GM12892 (cell line): ENCODE results near the gene SLC35B1.
"Not testable (repeated sequence)": the region's sequence is repeated elsewhere in the genome, so short reads cannot be mapped to it uniquely, and the experiment has no call there.

Experiments used
- DNase-seq: peaks from one replicate; pipeline ENCODE4 v3.0.0; 2011; ENCODE audit not compliant: insufficient read length
- FAIRE-seq: peaks from 2 replicates; lab custom pipeline; 2011; peaks lifted over from hg19 to GRCh38; lab: Jason Lieb, UNC
- POLR2A ChIP-seq: IDR thresholded peaks from 2 replicates; pipeline ENCODE4 v1.6.1; 2011; ENCODE audit warnings: low read depth, low read length, control low read depth
- POLR2AphosphoS5 ChIP-seq: IDR thresholded peaks from 2 replicates; pipeline ENCODE4 v1.6.1; 2011; ENCODE audit warnings: low read depth, low read length, control low read depth
- TAF1 ChIP-seq: IDR thresholded peaks from 2 replicates; pipeline ENCODE4 v1.6.1; 2011; ENCODE audit warnings: low read depth, mild to moderate bottlenecking, control low read depth, low read length, borderline replicate concordance

Gene SLC35B1

GRCh38 chr17:49730078-49730784 is 22.5 kb upstream of the SLC35B1 start:
- TF ChIP-seq POLR2AphosphoS5 = no peak
- TF ChIP-seq POLR2A = no peak
- TF ChIP-seq TAF1 = no peak
- DNase-seq (no peak), FAIRE-seq (no peak)

- TF ChIP-seq POLR2A (no peak), TAF1 (no peak)
- no peak for DNase-seq
- FAIRE-seq = no peak
Observed at GRCh38 chr17:49729069-49729468, 21.3 kb upstream of the SLC35B1 start.

GRCh38 chr17:49728425-49728824 is 20.7 kb upstream of the SLC35B1 start:
- FAIRE-seq = no peak
- TF ChIP-seq POLR2A = no peak

GRCh38 chr17:49727380-49727779 is 19.6 kb upstream of the SLC35B1 start:
- FAIRE-seq = no peak
- no peak for TF ChIP-seq POLR2AphosphoS5
- TF ChIP-seq POLR2A = no peak
- no peak for TF ChIP-seq TAF1
- no peak for DNase-seq

More at GRCh38 chr17:49728425-49728824, 20.7 kb upstream of the SLC35B1 start:
- no peak for DNase-seq

- DNase-seq (no peak), FAIRE-seq (no peak)
- TF ChIP-seq POLR2A (no peak), TAF1 (no peak), POLR2AphosphoS5 (no peak)
Observed at GRCh38 chr17:49725452-49726130, 17.8 kb upstream of the SLC35B1 start.

GRCh38 chr17:49724552-49724951 is 16.8 kb upstream of the SLC35B1 start:
- not testable (repeated sequence) for FAIRE-seq, DNase-seq

- no peak for FAIRE-seq
- no peak for DNase-seq
- TF ChIP-seq POLR2A (no peak), POLR2AphosphoS5 (no peak), TAF1 (no peak)
Observed at GRCh38 chr17:49723423-49723822, 15.7 kb upstream of the SLC35B1 start.

GRCh38 chr17:49722066-49722465 is 14.3 kb upstream of the SLC35B1 start:
- no peak for FAIRE-seq
- DNase-seq = no peak
- TF ChIP-seq POLR2AphosphoS5 (no peak), POLR2A (no peak), TAF1 (no peak)

GRCh38 chr17:49717371-49717861 is 9.7 kb upstream of the SLC35B1 start:
- FAIRE-seq (no peak), DNase-seq (no peak)
- TF ChIP-seq POLR2A = no peak
- TF ChIP-seq TAF1 = no peak
- TF ChIP-seq POLR2AphosphoS5 = no peak

GRCh38 chr17:49716668-49717364 is 9.1 kb upstream of the SLC35B1 start:
- DNase-seq (no peak), FAIRE-seq (no peak)
- TF ChIP-seq POLR2AphosphoS5 (no peak), POLR2A (no peak), TAF1 (no peak)

- FAIRE-seq = no peak
- TF ChIP-seq POLR2A (no peak), TAF1 (no peak), POLR2AphosphoS5 (no peak)
- DNase-seq = no peak
Observed at GRCh38 chr17:49715717-49716279, 8.0 kb upstream of the SLC35B1 start.
